Endometrial microvascular endothelial cells (primary cell): ENCODE measurements around the gene HABP4. TPM values are rescaled to one million over a fixed set of nuclear protein-coding genes. Genes with fewer than 3 reads are reported as not detected.

Experiments
- in situ Hi-C: cut with HindIII; loops from 2 replicates; pipeline ENCODE4 v1.10.0; 2017; ENCODE audit warnings: low sequenced_read_pairs, low pct_unique_long_range_greater_than_20kb; ENCODE audit errors: inconsistent ontology term
- total RNA-seq: library from RNA; depleted of rRNA; stranded (reverse); fragments of >200 nt; gene quantifications from one replicate; pipeline ENCODE4 v1.2.3, GENCODE V29; 2015; ENCODE audit errors: inconsistent ontology term

HABP4 gene
- total RNA-seq, 1 donor from 2014 or later, result 5.3 TPM

GRCh38 chr9:96430377-96430776, 19.6 kb upstream of the HABP4 start:
- in situ Hi-C loops, result no loop called here

GRCh38 chr9:96435345-96435744, 14.6 kb upstream of the HABP4 start:
- in situ Hi-C loops, result no loop called here

- in situ Hi-C loops, result no loop called here
Measured at GRCh38 chr9:96436063-96436455, 13.9 kb upstream of the HABP4 start.

- in situ Hi-C loops, result no loop called here
Measured at GRCh38 chr9:96436456-96437126, 13.4 kb upstream of the HABP4 start.

GRCh38 chr9:96437454-96437853, 12.5 kb upstream of the HABP4 start:
- in situ Hi-C loops, result no loop called here

- in situ Hi-C loops, result no loop called here
Measured at GRCh38 chr9:96440671-96441199, 9.2 kb upstream of the HABP4 start.

GRCh38 chr9:96441798-96442445, 8.0 kb upstream of the HABP4 start:
- in situ Hi-C loops, result no loop called here

- in situ Hi-C loops, result no loop called here
Measured at GRCh38 chr9:96442491-96442890, 7.5 kb upstream of the HABP4 start.

- in situ Hi-C loops, result no loop called here
Measured at GRCh38 chr9:96447406-96447805, 2.6 kb upstream of the HABP4 start.

- in situ Hi-C loops, result no loop called here
Measured at GRCh38 chr9:96448546-96449170, 1.3 kb upstream of the HABP4 start.

- in situ Hi-C loops, result no loop called here
Measured at GRCh38 chr9:96449523-96449844, 485 bp upstream of the HABP4 start.

GRCh38 chr9:96450613-96451528, 902 bp downstream of the HABP4 start:
- in situ Hi-C loops, result no loop called here

- in situ Hi-C loops, result no loop called here
Measured at GRCh38 chr9:96453625-96454024, 3.7 kb downstream of the HABP4 start.

GRCh38 chr9:96457266-96457665, 7.3 kb downstream of the HABP4 start:
- in situ Hi-C loops, result no loop called here

- in situ Hi-C loops, result no loop called here
Measured at GRCh38 chr9:96458226-96458625, 8.3 kb downstream of the HABP4 start.

GRCh38 chr9:96459268-96460007, 9.5 kb downstream of the HABP4 start:
- in situ Hi-C loops, result no loop called here

- in situ Hi-C loops, result no loop called here
Measured at GRCh38 chr9:96460470-96460869, 10.5 kb downstream of the HABP4 start.

GRCh38 chr9:96460882-96461281, 10.9 kb downstream of the HABP4 start:
- in situ Hi-C loops, result no loop called here

GRCh38 chr9:96461336-96461735, 11.4 kb downstream of the HABP4 start:
- in situ Hi-C loops, result no loop called here
